A204.1 (cell line): ENCODE data around the gene SGTB.
"Not testable (repeated sequence)": the region's sequence is repeated elsewhere in the genome, so short reads cannot be mapped to it uniquely, and the experiment has no call there.

Source experiments
- FAIRE-seq: peaks from 2 replicates; lab custom pipeline; 2012; peaks lifted over from hg19 to GRCh38; lab: Jason Lieb, UNC

SGTB gene

GRCh38 chr5:65734196-65734775, 12.4 kb upstream of the SGTB start:
- FAIRE-seq: not testable (repeated sequence)

DNA sequence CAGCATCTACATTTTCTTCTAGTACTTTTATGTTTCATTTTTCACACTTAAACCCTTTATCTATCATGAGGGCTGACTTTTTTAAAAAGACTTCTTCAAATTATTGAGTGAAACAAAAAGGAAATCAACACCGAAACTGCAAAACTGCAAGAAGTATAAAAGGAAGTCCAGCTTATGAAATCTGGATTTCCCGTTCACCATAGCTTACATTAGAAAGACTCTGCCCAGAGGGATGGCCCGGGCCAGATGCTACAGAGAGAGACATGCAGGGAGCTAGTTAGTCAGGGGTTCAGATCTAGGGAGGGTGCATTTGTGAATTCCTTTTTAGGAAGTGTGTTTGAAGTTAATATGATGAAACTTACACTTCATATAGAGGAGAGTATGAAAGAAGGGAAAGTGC, 10.1 kb upstream of the SGTB start:
- FAIRE-seq: not testable (repeated sequence)

DNA sequence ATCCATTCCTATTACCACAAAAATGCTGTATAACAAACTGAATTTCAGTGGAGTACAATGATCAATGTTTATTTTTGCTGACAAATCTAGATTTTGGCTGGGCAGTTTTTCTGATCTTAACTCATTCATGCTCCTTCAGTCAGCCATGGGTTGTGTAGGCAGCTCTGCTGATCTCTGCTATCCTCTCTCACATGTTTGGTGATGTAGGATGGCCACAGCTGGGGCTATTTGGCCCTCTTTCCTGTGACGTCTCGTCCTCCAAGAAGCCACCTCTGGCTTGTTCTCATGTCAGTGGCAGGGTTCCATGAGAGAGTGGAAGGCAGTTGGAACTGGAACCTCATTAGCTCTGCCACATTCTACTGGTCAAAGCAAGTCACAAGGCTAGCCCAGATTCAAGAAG, 9.0 kb upstream of the SGTB start:
- FAIRE-seq: no peak

- FAIRE-seq: no peak
These were observed 6.3 kb upstream of the SGTB start for GRCh38 chr5:65728218-65728617.

DNA sequence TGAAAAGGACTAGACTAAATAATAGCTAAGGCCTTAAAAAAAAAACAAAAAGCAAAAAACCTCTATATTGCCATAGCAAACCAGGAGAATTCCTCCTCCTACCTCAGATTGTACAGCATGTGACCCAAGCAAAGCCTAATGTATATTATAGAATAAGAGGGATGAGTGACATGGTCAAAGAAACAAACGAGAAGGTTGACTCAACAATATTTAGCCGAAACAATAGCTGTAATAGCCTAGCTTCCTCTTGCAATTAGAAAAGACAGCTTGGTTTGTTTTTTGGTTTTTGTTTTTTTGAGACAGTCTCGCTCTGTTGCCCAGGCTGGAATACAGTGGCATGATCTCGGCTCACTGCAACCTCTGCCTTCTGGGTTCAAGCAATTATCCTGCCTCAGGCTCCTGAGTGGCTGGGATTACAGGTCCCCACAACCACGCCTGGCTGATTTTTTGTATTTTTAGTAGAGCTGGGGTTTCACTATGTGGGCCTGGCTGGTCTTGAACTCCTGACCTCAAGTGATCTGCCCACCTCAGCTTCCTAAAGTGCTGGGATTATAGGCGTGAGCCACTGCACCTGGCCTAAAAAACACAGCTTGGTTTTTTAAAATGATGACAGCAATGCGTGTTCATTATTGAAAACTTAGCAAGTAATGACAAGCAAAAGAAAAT, 5.7 kb upstream of the SGTB start:
- FAIRE-seq: no peak

- FAIRE-seq: no peak
These were observed 880 bp upstream of the SGTB start for GRCh38 chr5:65722575-65723403.

GRCh38 chr5:65721050-65721719, 724 bp downstream of the SGTB start:
- FAIRE-seq: no peak

DNA sequence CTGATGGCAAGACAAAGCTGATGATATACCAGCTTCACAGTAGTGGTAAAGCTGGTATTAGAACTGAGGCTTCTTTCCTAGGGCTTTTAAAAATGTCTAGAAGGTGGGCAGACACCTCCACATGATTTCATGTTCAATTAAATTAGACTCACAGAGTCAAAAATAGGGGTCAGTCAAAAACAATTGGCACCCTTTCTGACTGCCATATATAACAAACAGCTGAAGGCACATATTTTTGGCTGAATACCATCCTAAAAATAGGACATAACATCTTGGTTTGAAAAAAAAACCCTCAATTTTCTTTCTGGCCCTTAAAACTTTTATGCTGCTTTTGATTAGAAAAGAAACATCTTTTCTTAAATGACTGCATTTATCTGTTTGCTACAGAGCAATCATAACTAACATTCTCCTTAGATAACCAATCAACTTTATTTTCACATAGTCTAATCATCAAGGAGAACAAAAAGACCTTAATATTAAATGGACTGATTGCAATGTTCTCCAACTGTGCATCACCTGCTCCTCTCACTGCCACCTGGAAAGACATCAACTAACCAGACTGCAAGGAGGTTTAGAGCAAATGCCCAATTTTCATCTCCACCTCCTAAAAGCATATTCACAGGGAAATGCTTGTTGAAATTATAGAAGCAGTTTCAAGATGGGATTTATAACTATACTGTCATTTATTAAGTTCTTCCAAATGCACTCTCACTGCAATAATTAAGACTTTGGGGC, 3.2 kb downstream of the SGTB start:
- no peak for FAIRE-seq

- no peak for FAIRE-seq
These were observed 13.8 kb downstream of the SGTB start for GRCh38 chr5:65708145-65708544.

- no peak for FAIRE-seq
These were observed 14.2 kb downstream of the SGTB start for GRCh38 chr5:65707663-65708062.

DNA sequence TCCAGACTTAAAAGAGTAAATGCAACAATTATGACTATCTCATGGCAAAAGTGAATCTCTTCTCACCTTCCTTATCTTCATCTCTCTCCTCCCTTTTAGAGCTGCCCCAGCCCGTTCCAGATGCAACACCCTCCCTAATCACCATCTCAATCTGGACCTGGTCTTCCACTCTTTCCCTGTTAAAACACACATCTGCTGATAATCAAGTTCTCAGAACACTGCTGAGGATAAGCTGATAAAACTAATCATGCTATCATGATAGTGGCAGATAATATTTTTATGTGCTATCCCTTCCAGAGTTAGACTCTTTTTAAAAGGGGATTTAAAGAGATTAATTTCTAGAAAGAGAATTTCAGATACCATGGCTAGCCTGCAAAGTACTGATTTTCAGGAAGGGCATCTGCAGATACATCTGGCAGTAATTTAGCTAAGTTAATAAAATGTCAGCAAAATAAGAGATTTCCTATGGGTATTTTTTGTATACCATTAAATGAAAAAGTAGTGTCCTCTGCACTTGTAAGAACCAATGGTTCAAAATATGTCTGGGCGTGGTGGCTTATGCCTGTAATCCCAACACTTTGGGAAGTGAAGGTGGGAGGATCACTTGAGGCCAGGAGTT, 17.2 kb downstream of the SGTB start:
- FAIRE-seq: no peak

- no peak for FAIRE-seq
These were observed 19.9 kb downstream of the SGTB start for GRCh38 chr5:65702036-65702435.

- no peak for FAIRE-seq
These were observed 22.6 kb downstream of the SGTB start for GRCh38 chr5:65699338-65699737.

GRCh38 chr5:65696892-65697291, 25.0 kb downstream of the SGTB start:
- no peak for FAIRE-seq

- FAIRE-seq: no peak
These were observed 26.0 kb downstream of the SGTB start for GRCh38 chr5:65695896-65696295.

GRCh38 chr5:65695162-65695755, 26.6 kb downstream of the SGTB start:
- FAIRE-seq: no peak

- no peak for FAIRE-seq
These were observed 28.8 kb downstream of the SGTB start for GRCh38 chr5:65693121-65693520.

- no peak for FAIRE-seq
These were observed 39.8 kb downstream of the SGTB start for GRCh38 chr5:65682148-65682547.

GRCh38 chr5:65676056-65676455, 45.9 kb downstream of the SGTB start:
- FAIRE-seq: not testable (repeated sequence)

- FAIRE-seq: no peak
These were observed 47.2 kb downstream of the SGTB start for GRCh38 chr5:65674749-65675148.

GRCh38 chr5:65672796-65673195, 49.1 kb downstream of the SGTB start:
- no peak for FAIRE-seq
